Right renal cortex interstitium (tissue), 3 donors: Measurements from ENCODE around the gene DNAJB14. TPM values are rescaled to one million over a fixed set of nuclear protein-coding genes. Genes with fewer than 3 reads are reported as not detected.
A peak's percentile ranks its signal among the peaks of the same experiment; 100 is the strongest.

ENCODE experiments used
- DNase-seq, 3 donors: peaks; one replicate each; pipeline ENCODE4 v3.0.0-alpha.2; 2013; ENCODE audit warnings: low read depth in 3 of 3, low spot score in 2 of 3
- polyA plus RNA-seq, 3 donors: library from polyadenylated mRNA; unstranded; fragments of 120-200 nt; gene quantifications; one replicate each; pipeline ENCODE4 v1.2.1, GENCODE V29; 2013; ENCODE audit not compliant: insufficient read length in 3 of 3

Gene DNAJB14
- polyA plus RNA-seq, 3 donors = 36.8 to 40.8 (median 39.8) TPM

- peak in 1 of 3 donors; percentile 31 for DNase-seq
These were observed 581 bp downstream of the DNAJB14 start for GRCh38 chr4:99945718-99946355.

- no peak for DNase-seq
These were observed 2.4 kb downstream of the DNAJB14 start for GRCh38 chr4:99943904-99944437.

GRCh38 chr4:99938243-99938753 is 8.1 kb downstream of the DNAJB14 start:
- no peak for DNase-seq

GRCh38 chr4:99934891-99935290 is 11.5 kb downstream of the DNAJB14 start:
- no peak for DNase-seq

- DNase-seq = no peak
These were observed 18.9 kb downstream of the DNAJB14 start for GRCh38 chr4:99927566-99927965.

GRCh38 chr4:99921174-99921573 is 25.2 kb downstream of the DNAJB14 start:
- DNase-seq = no peak

GRCh38 chr4:99918656-99919055 is 27.8 kb downstream of the DNAJB14 start:
- no peak for DNase-seq

- DNase-seq = no peak
These were observed 28.8 kb downstream of the DNAJB14 start for GRCh38 chr4:99917575-99917974.

- no peak for DNase-seq
These were observed 31.0 kb downstream of the DNAJB14 start for GRCh38 chr4:99915449-99915848.

GRCh38 chr4:99894998-99895397 is 51.4 kb downstream of the DNAJB14 start:
- DNase-seq = no peak

GRCh38 chr4:99894161-99894997 is 52.0 kb downstream of the DNAJB14 start, which contains the start of gene LAMTOR3:
TSS of gene LAMTOR3 (minus strand) at chr4:99894427. CDS start at chr4:99893963, 464 bp downstream.
- DNase-seq = peak; percentile 74 to 84 (median 79)

- DNase-seq = peak in 1 of 3 donors; percentile 10
These were observed 52.6 kb downstream of the DNAJB14 start for GRCh38 chr4:99893839-99894160.

GRCh38 chr4:99893029-99893428 is 53.4 kb downstream of the DNAJB14 start:
- DNase-seq = no peak

GRCh38 chr4:99891351-99891750 is 55.1 kb downstream of the DNAJB14 start:
- no peak for DNase-seq

- no peak for DNase-seq
These were observed 58.6 kb downstream of the DNAJB14 start for GRCh38 chr4:99887837-99888236.

GRCh38 chr4:99886146-99886545 is 60.3 kb downstream of the DNAJB14 start:
- no peak for DNase-seq

- DNase-seq = no peak
These were observed 60.7 kb downstream of the DNAJB14 start for GRCh38 chr4:99885687-99886086.

- peak in 1 of 3 donors; percentile 13 for DNase-seq
These were observed 61.3 kb downstream of the DNAJB14 start for GRCh38 chr4:99885063-99885664.

- no peak for DNase-seq
These were observed 67.0 kb downstream of the DNAJB14 start for GRCh38 chr4:99879458-99879857.

GRCh38 chr4:99878604-99879003 is 67.8 kb downstream of the DNAJB14 start:
- no peak for DNase-seq

GRCh38 chr4:99876946-99877345 is 69.5 kb downstream of the DNAJB14 start:
- no peak for DNase-seq
